ENCODE results near the gene MLLT1.

MLLT1 gene

GRCh38 chr19:6275170-6275744 is 4.5 kb downstream of the MLLT1 start:
- no peak for DNase-seq (ENCODE audit: extremely low read depth in 1 of 2, low read depth in 1 of 2)

DNA sequence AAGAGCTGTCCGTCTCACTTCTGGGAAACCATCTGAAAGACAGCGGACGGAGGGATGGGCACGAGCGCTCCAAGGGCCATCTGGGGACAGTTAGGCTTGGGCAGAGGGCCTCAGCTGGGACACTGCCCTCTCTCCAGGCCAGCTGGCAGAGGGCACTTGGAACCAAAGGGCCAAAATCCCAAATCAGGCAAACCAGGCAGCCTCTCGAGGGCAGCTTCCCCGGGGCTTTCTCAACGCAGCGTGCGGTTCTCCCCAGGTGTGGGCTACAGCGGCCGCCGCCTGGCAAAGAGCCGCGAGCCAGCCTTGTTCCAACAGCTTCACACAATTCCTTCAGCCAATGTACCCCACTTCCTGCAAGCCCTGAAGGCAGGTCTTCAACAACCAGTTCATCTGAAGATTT is 5.0 kb downstream of the MLLT1 start:
- DNase-seq (ENCODE audit: extremely low read depth in 1 of 2, low read depth in 1 of 2), result no peak

DNA sequence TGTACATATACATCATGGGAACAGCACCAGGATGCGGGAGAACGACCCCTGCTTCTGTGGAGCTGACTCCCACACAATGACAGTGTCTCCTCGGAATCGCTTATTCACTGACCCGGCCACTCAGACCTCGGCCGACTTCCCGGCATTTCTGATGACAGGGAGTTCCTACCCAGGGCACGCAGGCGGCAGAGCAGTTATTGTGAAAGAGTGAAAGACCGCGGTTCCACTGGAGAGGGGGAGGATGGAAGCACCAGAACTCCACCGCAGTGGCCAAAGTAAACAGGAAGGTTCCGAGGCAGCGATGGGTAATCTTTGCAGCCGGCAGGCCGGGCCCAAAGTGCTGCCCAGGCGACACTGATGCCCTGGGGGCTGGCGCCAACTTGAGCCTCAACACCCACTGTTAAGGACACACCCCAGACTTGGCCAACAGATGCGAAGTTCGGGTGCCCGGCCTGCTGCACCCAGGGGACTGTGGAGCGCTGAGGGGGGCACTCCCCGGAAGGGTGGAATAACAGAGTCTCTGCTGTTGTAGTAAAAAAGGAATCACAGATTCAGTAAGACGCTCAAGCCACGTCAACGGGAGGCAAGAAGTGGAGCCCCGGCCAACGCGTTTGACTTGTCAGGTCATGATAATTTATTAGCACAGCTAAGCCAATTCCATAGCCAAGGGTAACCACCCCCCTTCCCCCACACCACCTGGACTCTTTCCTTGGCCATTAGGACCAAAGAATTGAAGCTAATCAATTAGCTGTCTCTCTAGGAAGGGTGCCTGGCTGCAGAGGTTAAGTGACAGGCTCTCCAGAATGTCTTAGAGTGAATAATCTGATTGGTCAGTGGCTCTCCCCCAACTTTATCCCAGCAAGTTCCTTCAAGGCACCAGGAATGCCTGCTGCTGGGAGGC is 5.8 kb downstream of the MLLT1 start:
- DNase-seq (ENCODE audit: extremely low read depth in 1 of 2, low read depth in 1 of 2), result no peak

GRCh38 chr19:6272913-6273600 is 6.7 kb downstream of the MLLT1 start:
- no peak for DNase-seq (ENCODE audit: extremely low read depth in 1 of 2, low read depth in 1 of 2)

GRCh38 chr19:6272411-6272791 is 7.4 kb downstream of the MLLT1 start:
- DNase-seq (ENCODE audit: extremely low read depth in 1 of 2, low read depth in 1 of 2), result no peak

GRCh38 chr19:6271721-6272410 is 7.9 kb downstream of the MLLT1 start:
- DNase-seq (ENCODE audit: extremely low read depth in 1 of 2, low read depth in 1 of 2), result no peak

GRCh38 chr19:6271251-6271650 is 8.5 kb downstream of the MLLT1 start:
- no peak for DNase-seq (ENCODE audit: extremely low read depth in 1 of 2, low read depth in 1 of 2)

GRCh38 chr19:6270822-6271221 is 9.0 kb downstream of the MLLT1 start:
- DNase-seq (ENCODE audit: extremely low read depth in 1 of 2, low read depth in 1 of 2), result no peak

- no peak for DNase-seq (ENCODE audit: extremely low read depth in 1 of 2, low read depth in 1 of 2)
Measured at GRCh38 chr19:6270076-6270745, 9.6 kb downstream of the MLLT1 start.

DNA sequence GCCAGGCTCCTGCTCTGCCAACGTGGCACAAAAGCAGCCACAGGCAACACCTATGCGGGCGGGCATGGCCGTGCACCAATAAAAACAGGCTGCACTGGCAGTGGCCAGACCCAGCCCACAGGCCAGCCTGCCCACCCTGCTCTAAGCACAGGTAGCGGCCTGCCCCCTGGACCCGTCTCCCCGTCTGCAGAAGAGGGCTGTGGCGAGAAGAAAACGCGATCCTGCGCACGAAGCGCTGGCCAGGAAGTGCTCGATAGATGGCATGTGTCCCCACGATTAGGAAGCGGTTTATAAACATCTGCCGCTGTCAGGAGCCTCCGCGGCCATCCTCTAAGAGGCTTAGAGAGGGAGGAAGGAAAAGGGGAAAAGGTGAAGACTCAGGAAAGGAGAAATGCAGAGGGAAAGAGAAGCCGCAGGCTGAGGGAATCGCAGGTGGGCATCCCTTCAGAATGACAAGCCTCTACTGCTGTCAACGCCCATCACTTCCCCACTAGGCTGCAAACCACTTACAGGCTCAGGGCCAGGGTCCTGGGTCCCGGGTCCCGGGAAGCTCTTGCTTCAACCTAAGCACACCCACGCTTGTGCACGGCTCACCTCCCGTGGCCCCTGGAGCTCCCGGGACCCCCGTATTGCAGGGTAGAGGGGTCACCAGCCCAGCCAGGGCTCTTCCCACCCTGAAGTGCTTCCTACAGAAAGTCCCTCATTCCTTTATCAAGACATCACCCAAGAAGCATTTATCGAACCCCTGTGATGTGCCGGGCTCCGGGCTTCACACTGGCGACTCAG is 10.5 kb downstream of the MLLT1 start:
- no peak for DNase-seq (ENCODE audit: extremely low read depth in 1 of 2, low read depth in 1 of 2)

GRCh38 chr19:6268382-6268771 is 11.4 kb downstream of the MLLT1 start:
- no peak for DNase-seq (ENCODE audit: extremely low read depth in 1 of 2, low read depth in 1 of 2)

DNA sequence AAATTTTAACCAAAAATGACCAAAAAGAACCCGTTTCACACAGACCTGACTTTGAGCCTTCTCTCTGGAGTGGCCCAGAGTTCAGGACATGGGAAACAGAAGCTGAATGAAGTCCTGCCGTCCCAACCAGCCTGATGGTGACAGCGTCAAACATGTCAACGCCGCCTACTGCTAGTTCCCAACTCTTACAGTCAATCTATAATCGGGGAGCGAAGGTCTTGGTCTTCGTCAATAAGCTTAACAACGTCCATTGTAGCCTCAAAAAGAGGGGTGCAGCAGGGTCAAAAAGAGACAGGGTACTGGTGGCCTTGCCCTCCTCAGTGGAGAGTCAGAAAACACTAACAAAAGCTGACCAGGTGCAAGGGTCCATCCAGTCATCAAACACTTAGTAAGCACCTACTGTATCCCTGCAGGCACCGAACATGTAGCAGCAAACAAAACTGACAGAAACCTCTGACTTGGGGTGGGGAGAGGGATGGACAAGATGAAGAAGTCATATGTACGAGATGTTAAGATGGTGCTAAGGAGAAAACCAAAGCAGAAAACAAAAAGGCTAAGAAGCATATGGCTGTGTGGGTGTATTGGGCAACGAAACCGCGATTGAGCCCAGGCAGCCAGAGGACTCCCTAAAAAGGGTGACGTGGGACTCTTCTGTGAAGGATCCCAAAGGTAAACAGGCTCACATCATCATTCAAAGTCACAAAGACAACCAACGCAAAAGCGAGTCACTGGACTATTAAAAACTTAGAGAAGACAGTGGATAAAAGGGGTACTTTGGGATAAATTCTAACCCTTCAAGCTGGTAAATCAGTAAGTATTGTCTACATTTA is 12.0 kb downstream of the MLLT1 start:
- no peak for DNase-seq (ENCODE audit: extremely low read depth in 1 of 2, low read depth in 1 of 2)

GRCh38 chr19:6264803-6265202 is 15.0 kb downstream of the MLLT1 start:
- DNase-seq (ENCODE audit: extremely low read depth in 1 of 2, low read depth in 1 of 2), result no peak

GRCh38 chr19:6263735-6264444 is 15.9 kb downstream of the MLLT1 start:
- no peak for DNase-seq (ENCODE audit: extremely low read depth in 1 of 2, low read depth in 1 of 2)

DNA sequence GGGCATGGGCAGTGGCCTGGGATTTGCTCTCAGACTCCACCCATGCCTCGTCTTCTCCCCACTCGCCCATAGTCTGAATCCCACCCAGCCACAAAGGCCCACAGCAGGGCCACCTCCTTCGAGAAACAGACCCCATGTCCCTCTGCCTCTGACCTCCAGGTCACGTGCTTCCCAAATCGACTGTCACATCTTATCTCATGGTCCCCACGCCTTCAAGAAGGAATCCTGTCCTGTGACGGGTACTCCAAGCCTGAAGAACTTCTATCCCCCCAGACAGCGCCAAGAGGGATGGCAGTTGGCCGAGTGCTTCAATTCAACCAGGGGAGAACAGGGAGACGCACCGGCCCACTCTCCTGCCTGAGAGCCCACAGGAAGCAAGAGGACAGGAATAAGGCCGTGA is 16.5 kb downstream of the MLLT1 start:
- no peak for DNase-seq (ENCODE audit: extremely low read depth in 1 of 2, low read depth in 1 of 2)

DNA sequence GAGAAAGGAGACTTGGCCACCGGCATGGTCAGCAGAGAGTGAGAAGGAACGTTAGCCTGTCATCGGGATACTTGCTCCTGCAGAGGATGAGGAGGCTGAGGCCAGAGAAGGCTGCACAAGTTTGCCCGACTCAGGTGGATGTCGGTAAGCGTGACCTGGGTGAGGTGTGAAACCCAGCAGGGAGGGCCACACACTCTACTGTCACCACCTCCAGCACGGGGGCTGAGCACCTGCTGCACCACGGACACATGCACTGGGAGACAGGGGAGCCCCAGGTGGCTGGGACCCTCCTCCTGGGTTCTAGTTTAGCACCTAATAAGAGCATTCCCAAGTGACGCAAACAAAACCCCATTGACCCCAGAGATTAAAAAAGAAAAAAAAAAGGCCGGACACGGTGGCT is 17.3 kb downstream of the MLLT1 start:
- no peak for DNase-seq (ENCODE audit: extremely low read depth in 1 of 2, low read depth in 1 of 2)

DNA sequence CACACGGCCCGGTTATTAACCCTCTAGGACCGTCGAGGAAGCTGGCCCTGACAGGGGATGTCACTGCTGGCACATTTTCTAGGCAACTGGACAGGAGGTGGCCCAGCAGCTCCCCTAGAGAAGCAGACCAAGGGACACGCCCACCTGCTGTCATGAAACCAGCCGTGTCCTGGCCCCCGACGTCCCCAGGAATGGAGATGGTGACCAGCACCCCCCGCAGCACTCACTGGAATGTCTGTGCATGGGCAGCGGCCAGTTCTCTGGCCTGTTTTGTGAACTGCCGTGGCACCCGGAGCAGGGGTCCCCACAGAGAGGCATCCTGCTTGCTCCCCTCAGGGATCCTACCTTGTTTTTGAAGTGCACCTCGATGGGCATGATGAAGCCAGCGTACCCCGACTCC is 17.9 kb downstream of the MLLT1 start:
- no peak for DNase-seq (ENCODE audit: extremely low read depth in 1 of 2, low read depth in 1 of 2)

DNA sequence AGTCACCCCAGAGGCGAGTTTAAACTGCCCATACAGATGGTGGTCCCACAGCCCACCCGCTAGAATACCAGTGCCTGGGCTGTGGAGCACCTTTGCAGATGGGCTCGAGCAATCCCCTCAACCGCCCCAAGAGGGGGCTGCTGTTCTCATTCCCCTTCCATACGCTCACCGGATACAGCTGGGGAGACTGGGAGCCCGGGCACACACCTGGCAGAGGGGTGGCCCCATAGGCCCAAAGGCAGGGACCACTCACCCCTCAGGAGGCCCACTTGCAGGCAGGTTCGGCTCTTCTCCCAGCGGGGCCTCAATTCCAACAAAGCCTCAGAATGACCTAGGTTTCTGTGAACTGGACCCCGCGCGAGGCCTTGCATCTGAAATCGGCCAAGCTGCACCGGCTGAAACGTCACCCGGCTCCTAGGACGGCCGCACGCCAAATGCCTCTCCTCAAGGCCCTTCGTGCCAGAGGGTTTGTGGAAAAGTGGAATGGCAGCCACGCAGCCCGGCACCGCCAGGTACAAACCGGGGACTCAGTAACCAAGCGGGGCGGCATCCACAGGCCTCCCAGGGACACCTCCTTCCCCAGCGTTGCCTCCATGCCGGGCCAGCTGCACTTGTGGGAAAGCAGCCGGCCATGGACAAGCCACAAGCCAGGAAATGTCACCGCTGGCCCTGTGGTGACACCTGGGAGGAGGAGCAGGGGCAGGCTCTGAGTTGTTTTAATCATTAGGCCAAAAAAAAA is 18.7 kb downstream of the MLLT1 start:
- DNase-seq (ENCODE audit: extremely low read depth in 1 of 2, low read depth in 1 of 2), result no peak

All from stimulated activated CD8-positive, alpha-beta memory T cell treated with anti-CD3 and anti-CD28 coated beads, Interleukin-7, amount 100 ng/mL, for 48 hours (primary cell).